Germinal center (tissue), 1 donor: ENCODE measurements around the gene AAR2.

Source experiments
- DNase-seq: peaks from one replicate; pipeline ENCODE4 v3.0.0; 2012; ENCODE audit warnings: mixed read lengths, low spot score

The AAR2 gene

GRCh38 chr20:36279776-36280175 is 43.5 kb downstream of the AAR2 start:
- no peak for DNase-seq

- DNase-seq, result no peak
Measured at GRCh38 chr20:36281785-36282380, 45.6 kb downstream of the AAR2 start.

- no peak for DNase-seq
Measured at GRCh38 chr20:36284751-36285150, 48.5 kb downstream of the AAR2 start.

- DNase-seq, result no peak
Measured at GRCh38 chr20:36285746-36286447, 49.6 kb downstream of the AAR2 start.

- no peak for DNase-seq
Measured at GRCh38 chr20:36297656-36298055, 61.4 kb downstream of the AAR2 start.

- no peak for DNase-seq
Measured at GRCh38 chr20:36298061-36298460, 61.8 kb downstream of the AAR2 start.

- DNase-seq, result no peak
Measured at GRCh38 chr20:36298795-36299339, 62.6 kb downstream of the AAR2 start.

GRCh38 chr20:36299459-36299858 is 63.2 kb downstream of the AAR2 start:
- DNase-seq, result no peak

GRCh38 chr20:36301359-36302119 is 65.3 kb downstream of the AAR2 start:
- no peak for DNase-seq

- DNase-seq, result no peak
Measured at GRCh38 chr20:36303020-36303595, 66.8 kb downstream of the AAR2 start.

GRCh38 chr20:36303831-36304230 is 67.6 kb downstream of the AAR2 start:
- DNase-seq, result no peak

- DNase-seq, result no peak
Measured at GRCh38 chr20:36304786-36305495, 68.7 kb downstream of the AAR2 start.

- no peak for DNase-seq
Measured at GRCh38 chr20:36305602-36306551, 69.6 kb downstream of the AAR2 start, which contains the start of gene DLGAP4. Gene DLGAP4, plus strand, starts transcription at chr20:36306339. Its CDS starts 125,379 bp downstream, at chr20:36431718.
